ENCODE data around the gene NATD1.

NATD1 gene

GRCh38 chr17:21189361-21189760 lies 63.8 kb downstream of the NATD1 start:
- DNase-seq = no peak

Measured in activated CD4-positive, alpha-beta T cell treated with anti-CD3 and anti-CD28 coated beads, Interleukin-2, Interleukin-6, amounts not matched to agents 100 ng/mL and 50 ng/mL, durations not matched to agents 16 hours and 8 hours (primary cell).